A549 treated with GW870086 at 1 μM for 4 hours (cell line): ENCODE data around the gene SIDT2. TPM values are rescaled to one million over a fixed set of nuclear protein-coding genes. Genes with fewer than 3 reads are reported as not detected.

Source experiments
- total RNA-seq: library from RNA; stranded (reverse); fragments of 200-300 nt; extraction: Qiagen RNA extraction; gene quantifications from 5 replicates; pipeline ENCODE4 v1.2.3, GENCODE V29; 2022; ENCODE audit warnings: low read depth

The SIDT2 gene
- 4.8 to 6.5 TPM (median 5.0 TPM) in 5 replicates for total RNA-seq

DNA sequence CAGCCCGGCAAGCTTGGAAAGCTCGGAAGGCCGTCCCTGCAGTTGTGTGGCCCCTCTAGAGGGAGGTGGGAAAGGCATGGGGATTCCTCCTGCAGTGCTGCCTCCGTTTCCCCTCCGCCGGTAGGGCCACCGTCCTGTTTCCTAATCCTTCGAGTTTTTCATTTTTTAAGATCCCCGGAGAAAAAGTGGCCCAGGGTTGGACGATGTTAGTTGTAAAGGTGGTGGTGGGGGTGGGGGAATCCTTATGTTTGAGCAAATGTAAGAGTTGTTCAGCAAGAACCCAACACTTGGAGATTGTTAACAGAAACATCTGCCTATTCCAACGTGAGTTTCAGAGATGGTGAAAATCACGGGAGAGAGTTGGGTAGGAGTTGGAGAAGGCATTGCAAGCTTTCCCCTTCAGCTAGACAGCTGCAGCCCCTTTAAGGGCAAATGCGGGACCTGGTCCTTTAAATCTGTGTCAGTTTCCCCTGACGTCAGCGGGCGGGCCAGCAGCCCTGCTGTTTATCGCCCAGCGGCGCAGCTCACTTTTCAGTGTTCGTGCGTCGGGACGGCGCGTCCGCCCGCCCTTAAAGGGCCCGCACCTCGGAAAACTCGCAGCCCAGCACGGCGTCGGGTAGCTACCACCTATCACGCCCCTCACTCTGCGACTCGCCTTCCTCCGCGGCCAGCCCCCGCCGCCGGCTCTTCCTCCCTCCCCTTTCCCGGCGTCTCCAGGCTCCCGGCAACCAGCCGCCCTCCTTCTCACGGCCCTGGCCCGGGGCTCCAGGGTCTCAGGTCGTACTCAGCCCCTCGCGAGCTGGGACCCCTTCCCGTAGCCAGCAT is at the start of gene SIDT2:
Gene SIDT2, plus strand, starts transcription at position 534 of the 825 bp plus-strand sequence. CDS start 521 bp downstream, outside the sequence.

DNA sequence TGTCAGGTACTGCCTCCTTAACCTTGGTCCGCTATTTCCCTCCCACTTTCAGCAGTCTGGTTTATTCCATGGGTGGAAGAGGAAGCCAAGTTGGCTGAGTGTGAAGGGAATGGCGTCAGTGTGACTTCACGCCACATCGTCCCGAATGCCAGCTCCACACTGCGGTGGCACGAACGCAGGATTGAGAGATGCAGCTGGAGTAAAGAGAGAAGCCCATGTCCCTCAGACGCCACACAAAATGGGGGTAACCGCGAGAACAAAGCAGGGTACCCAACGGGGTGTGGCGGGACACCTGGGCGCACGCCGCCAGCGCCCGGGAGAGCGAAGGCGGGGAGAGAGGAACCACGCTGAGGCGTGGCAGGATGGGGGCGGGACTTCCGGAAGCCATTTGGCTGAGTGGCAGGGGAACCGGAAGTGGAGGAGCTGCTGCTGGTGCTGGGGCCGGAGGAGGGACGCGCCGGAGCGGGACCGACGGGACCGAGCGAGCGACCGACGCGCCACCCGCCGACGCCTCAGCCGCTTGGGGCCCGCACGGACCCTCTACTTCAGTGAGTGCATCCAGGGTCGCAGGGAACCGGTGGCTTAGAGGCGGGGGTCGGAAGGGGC is 34.6 kb upstream of the SIDT2 start, which contains the start of gene PAFAH1B2:
Gene PAFAH1B2, plus strand, starts transcription at position 417 of the 606 bp plus-strand sequence. CDS start 8,161 bp downstream, outside the sequence.

DNA sequence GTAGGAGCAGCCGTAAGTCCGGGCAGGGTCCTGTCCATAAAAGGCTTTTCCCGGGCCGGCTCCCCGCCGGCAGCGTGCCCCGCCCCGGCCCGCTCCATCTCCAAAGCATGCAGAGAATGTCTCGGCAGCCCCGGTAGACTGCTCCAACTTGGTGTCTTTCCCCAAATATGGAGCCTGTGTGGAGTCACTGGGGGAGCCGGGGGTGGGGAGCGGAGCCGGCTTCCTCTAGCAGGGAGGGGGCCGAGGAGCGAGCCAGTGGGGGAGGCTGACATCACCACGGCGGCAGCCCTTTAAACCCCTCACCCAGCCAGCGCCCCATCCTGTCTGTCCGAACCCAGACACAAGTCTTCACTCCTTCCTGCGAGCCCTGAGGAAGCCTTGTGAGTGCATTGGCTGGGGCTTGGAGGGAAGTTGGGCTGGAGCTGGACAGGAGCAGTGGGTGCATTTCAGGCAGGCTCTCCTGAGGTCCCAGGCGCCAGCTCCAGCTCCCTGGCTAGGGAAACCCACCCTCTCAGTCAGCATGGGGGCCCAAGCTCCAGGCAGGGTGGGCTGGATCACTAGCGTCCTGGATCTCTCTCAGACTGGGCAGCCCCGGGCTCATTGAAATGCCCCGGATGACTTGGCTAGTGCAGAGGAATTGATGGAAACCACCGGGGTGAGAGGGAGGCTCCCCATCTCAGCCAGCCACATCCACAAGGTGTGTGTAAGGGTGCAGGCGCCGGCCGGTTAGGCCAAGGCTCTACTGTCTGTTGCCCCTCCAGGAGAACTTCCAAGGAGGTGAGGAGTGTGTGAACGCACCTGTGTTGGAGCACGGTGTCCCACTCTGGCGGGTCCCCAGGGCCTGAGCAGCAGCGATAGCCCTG is 20.7 kb downstream of the SIDT2 start, which contains the start of gene TAGLN:
Gene TAGLN, plus strand, starts transcription at position 318 of the 863 bp plus-strand sequence. CDS start 3,644 bp downstream, outside the sequence.

DNA sequence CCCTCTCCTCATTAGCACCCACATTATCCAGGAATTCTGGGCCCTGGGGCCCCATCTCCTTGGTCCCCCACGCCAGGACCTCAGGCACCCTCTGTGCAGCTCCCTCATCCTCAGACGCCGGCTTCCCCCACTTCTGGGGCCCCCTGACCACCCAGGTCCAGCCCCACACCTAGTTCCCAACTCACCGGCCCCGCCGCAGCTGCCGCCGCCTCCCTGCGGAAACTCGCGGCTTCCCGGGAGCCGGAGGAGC is 53.2 kb downstream of the SIDT2 start, which contains the start of gene PCSK7:
Gene PCSK7, minus strand, starts transcription at position 232 of the 250 bp plus-strand sequence. CDS start 2,229 bp downstream, outside the sequence.

DNA sequence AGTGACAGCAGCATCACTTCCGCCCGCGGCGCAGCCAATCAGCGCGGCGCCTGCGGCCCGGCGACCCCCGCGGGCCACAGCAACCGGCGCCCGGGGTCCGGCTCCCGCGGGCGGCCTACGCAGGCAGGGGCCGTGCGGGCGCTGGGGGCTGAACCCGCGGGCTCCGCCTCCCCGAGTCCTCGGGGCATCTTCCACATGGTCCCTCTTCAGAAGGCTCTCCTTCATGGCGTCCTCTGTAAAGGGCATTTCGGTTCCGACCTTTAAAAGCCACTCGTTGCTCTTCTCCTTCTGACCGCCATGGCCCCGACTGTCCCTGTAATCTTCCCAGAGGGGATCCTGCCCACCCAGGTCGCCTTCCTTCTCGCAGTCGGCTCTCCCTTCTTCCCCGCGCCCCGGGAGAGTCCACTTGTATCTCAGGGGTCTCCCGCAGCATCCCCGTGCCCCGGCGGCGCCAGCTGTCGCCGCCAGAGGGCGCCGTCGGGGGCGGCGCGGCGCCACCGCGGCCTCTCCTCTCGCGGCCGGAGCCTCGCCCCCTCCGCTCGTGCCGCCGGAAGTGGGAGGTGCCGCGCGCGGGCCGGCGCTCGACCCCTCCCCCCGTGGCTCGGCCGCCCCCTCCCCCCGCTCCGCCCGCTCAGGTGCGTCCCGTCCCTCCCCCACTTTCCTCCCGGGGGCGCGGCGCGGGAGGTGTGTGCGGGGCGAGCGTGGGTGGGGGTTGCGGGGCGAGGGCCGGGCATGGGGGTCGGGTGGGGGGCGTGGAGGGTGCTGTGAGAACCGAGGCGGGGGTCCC is 53.7 kb downstream of the SIDT2 start, which contains the start of gene RNF214:
Gene RNF214, plus strand, starts transcription at position 580 of the 787 bp plus-strand sequence. CDS start 1,602 bp downstream, outside the sequence.

Other genes with a start within 250 kb of the SIDT2 start
- gene SIK3, start 80.3 kb upstream of the SIDT2 start, total RNA-seq: 7.8 to 9.7 TPM (median 9.3 TPM) in 5 replicates
- 29.4 to 40.3 TPM (median 35.3 TPM) in 5 replicates for gene PAFAH1B2, start 34.5 kb upstream of the SIDT2 start, total RNA-seq
- gene TAGLN, start 20.6 kb downstream of the SIDT2 start, total RNA-seq: 66.8 to 139 TPM (median 107 TPM) in 5 replicates
- gene PCSK7, start 53.3 kb downstream of the SIDT2 start, total RNA-seq: 13.2 to 21.5 TPM (median 16.6 TPM) in 5 replicates
- 10.7 to 13.0 TPM (median 12.3 TPM) in 5 replicates for gene RNF214, start 53.9 kb downstream of the SIDT2 start, total RNA-seq
- gene BACE1-AS, start 112.6 kb downstream of the SIDT2 start, total RNA-seq: 1.6 to 2.2 TPM (median 2.0 TPM) in 5 replicates
- gene BACE1, start 137.5 kb downstream of the SIDT2 start, total RNA-seq: 9.0 to 11.4 TPM (median 11.2 TPM) in 5 replicates
- gene CEP164, start 149.1 kb downstream of the SIDT2 start, total RNA-seq: 12.3 to 19.4 TPM (median 17.2 TPM) in 5 replicates